ENCODE measurements around the gene PIAS1.

GRCh38 chr15:68137096-68137495, 83.0 kb downstream of the PIAS1 start:
- TF ChIP-seq POLR2A (IDR thresholded peaks at IDR 0.05), result no peak
- TF ChIP-seq, protein P1, sequence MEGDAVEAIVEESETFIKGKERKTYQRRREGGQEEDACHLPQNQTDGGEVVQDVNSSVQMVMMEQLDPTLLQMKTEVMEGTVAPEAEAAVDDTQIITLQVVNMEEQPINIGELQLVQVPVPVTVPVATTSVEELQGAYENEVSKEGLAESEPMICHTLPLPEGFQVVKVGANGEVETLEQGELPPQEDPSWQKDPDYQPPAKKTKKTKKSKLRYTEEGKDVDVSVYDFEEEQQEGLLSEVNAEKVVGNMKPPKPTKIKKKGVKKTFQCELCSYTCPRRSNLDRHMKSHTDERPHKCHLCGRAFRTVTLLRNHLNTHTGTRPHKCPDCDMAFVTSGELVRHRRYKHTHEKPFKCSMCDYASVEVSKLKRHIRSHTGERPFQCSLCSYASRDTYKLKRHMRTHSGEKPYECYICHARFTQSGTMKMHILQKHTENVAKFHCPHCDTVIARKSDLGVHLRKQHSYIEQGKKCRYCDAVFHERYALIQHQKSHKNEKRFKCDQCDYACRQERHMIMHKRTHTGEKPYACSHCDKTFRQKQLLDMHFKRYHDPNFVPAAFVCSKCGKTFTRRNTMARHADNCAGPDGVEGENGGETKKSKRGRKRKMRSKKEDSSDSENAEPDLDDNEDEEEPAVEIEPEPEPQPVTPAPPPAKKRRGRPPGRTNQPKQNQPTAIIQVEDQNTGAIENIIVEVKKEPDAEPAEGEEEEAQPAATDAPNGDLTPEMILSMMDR (IDR thresholded peaks at IDR 0.05), result no peak
- TF ChIP-seq POLR2AphosphoS5 (IDR thresholded peaks at IDR 0.05), result no peak
